Neural cell (in vitro differentiated cells): ENCODE measurements around the gene ARPC5L. TPM values are rescaled to one million over a fixed set of nuclear protein-coding genes. Genes with fewer than 3 reads are reported as not detected.

Experiments
- H2AFZ ChIP-seq: fragments of 200-600, 300-800 bp; sonication (generic), shearing (Covaris generic); 2 replicates; pipeline ENCODE4 v1.6.0; 2014; ENCODE audit warnings: low read depth, mild to moderate bottlenecking, antibody characterized with exemption, low read length, moderate library complexity
- H3F3A ChIP-seq: fragments of 200-600 bp; shearing (Covaris generic); 2 replicates; pipeline ENCODE4 v1.6.1; 2016; ENCODE audit warnings: mild to moderate bottlenecking, moderate library complexity, mixed read lengths, antibody characterized with exemption, low read length; ENCODE audit not compliant: insufficient read depth, poor library complexity, severe bottlenecking
- H3K27ac ChIP-seq: fragments of 200-600, 300-800 bp; sonication (generic), shearing (Covaris generic); 2 replicates; pipeline ENCODE4 v1.5.1; 2014; ENCODE audit warnings: mild to moderate bottlenecking, low read length, moderate library complexity
- H3K27me3 ChIP-seq: fragments of 300-800, 200-600 bp; sonication (generic), shearing (Covaris generic); 2 replicates; pipeline ENCODE4 v1.6.0; 2014; ENCODE audit warnings: mild to moderate bottlenecking, low read depth, low read length, moderate library complexity; ENCODE audit not compliant: insufficient read depth
- H3K36me3 ChIP-seq: fragments of 300-800, 200-600 bp; sonication (generic), shearing (Covaris generic); 2 replicates; pipeline ENCODE4 v1.5.1; 2014; ENCODE audit warnings: mild to moderate bottlenecking, antibody characterized with exemption, low read length, moderate library complexity; ENCODE audit not compliant: insufficient read depth
- H3K4me2 ChIP-seq: fragments of 300-800, 200-600 bp; sonication (generic), shearing (Covaris generic); 2 replicates; pipeline ENCODE4 v1.6.0; 2014; ENCODE audit warnings: mild to moderate bottlenecking, low read length
- H3K4me3 ChIP-seq: fragments of 300-800, 200-600 bp; sonication (generic), shearing (Covaris generic); 2 replicates; pipeline ENCODE4 v1.5.1; 2014; ENCODE audit warnings: mild to moderate bottlenecking, low read length, moderate library complexity
- H3K79me2 ChIP-seq: fragments of 200-600 bp; shearing (Covaris generic); replicated peaks from 2 replicates; pipeline ENCODE4 v1.6.0; 2014; ENCODE audit warnings: mild to moderate bottlenecking, low read length, moderate library complexity; ENCODE audit not compliant: insufficient read depth
- H3K9ac ChIP-seq: fragments of 300-800, 200-600 bp; sonication (generic), shearing (Covaris generic); 2 replicates; pipeline ENCODE4 v1.6.1; 2016; ENCODE audit warnings: mild to moderate bottlenecking, low read length, mixed read lengths
- H3K9me2 ChIP-seq: fragments of 200-600 bp; shearing (Covaris generic); 2 replicates; pipeline ENCODE4 v1.6.1; 2016; ENCODE audit warnings: mild to moderate bottlenecking, low read length, mixed read lengths; ENCODE audit not compliant: insufficient read depth
- H3K9me3 ChIP-seq: fragments of 200-600, 300-800 bp; sonication (generic), shearing (Covaris generic); 2 replicates; pipeline ENCODE4 v1.6.1; 2016; ENCODE audit warnings: mild to moderate bottlenecking, mixed run types, low read length, moderate library complexity, mixed read lengths
- H4K20me1 ChIP-seq: fragments of 200-600 bp; shearing (Covaris generic); 2 replicates; pipeline ENCODE4 v1.6.1; 2016; ENCODE audit warnings: mild to moderate bottlenecking, mixed run types; ENCODE audit not compliant: insufficient read depth
- EP300 ChIP-seq: fragments of 450-650 bp; conservative IDR thresholded peaks from 2 replicates; pipeline ENCODE4 v1.6.1; 2014; ENCODE audit warnings: antibody characterized with exemption, mild to moderate bottlenecking, moderate library complexity; ENCODE audit not compliant: poor library complexity, severe bottlenecking
- EZH2 ChIP-seq: fragments of 200-600, 300-800 bp; shearing (Covaris generic), sonication (generic); IDR thresholded peaks from 2 replicates; pipeline ENCODE4 v1.6.1; 2014; ENCODE audit warnings: antibody characterized with exemption, low read length, borderline replicate concordance, mild to moderate bottlenecking; ENCODE audit not compliant: insufficient read depth, poor library complexity, severe bottlenecking
- MXI1 ChIP-seq: fragments of 450-650 bp; conservative IDR thresholded peaks from 2 replicates; pipeline ENCODE4 v1.6.1; 2014; ENCODE audit warnings: antibody characterized with exemption, mild to moderate bottlenecking; ENCODE audit not compliant: poor library complexity, severe bottlenecking
- POLR2AphosphoS5 ChIP-seq: IDR thresholded peaks from 2 replicates; pipeline ENCODE4 v1.6.1; 2012
- RAD21 ChIP-seq: fragments of 450-650 bp; conservative IDR thresholded peaks from 2 replicates; pipeline ENCODE4 v1.6.1; 2014; ENCODE audit warnings: antibody characterized with exemption, mild to moderate bottlenecking, moderate library complexity
- REST ChIP-seq: IDR thresholded peaks from 2 replicates; pipeline ENCODE4 v1.6.1; 2012; ENCODE audit warnings: borderline replicate concordance
- SMC3 ChIP-seq: fragments of 450-650 bp; conservative IDR thresholded peaks from 2 replicates; pipeline ENCODE4 v1.6.1; 2014; ENCODE audit warnings: antibody characterized with exemption, mild to moderate bottlenecking, moderate library complexity; ENCODE audit not compliant: poor library complexity
- TAF1 ChIP-seq: IDR thresholded peaks from 2 replicates; pipeline ENCODE4 v1.6.1; 2012; ENCODE audit warnings: low read depth
- polyA plus RNA-seq: library from polyadenylated mRNA; depleted of rRNA; stranded (reverse); fragments of >200 nt; gene quantifications from 2 replicates; pipeline ENCODE4 v1.2.3, GENCODE V29; 2014

The ARPC5L gene
- polyA plus RNA-seq, 1 donor from 2014 or later: 46.5 TPM

GRCh38 chr9:124855944-124856765 lies 5.8 kb upstream of the ARPC5L start:
- Histone ChIP-seq H3K79me2 (peaks cover 8% of the 10 kb centered on the region), H2AFZ (no peak overlapping the region), H3K9ac (no peak overlapping the region), H3K9me3 (no peaks in the 10 kb centered on the region), H3F3A (no peaks in the 10 kb centered on the region), H3K4me3 (no peak overlapping the region), H3K4me2 (no peak overlapping the region), H3K36me3 (no peaks in the 10 kb centered on the region), H4K20me1 (peaks cover 15% of the 10 kb centered on the region), H3K27ac (no peak overlapping the region), H3K9me2 (no peaks in the 10 kb centered on the region), H3K27me3 (no peaks in the 10 kb centered on the region)
- TF ChIP-seq REST (no peak), SMC3 (no peak), RAD21 (no peak), POLR2AphosphoS5 (peak; percentile 6)

GRCh38 chr9:124857533-124858162 lies 4.3 kb upstream of the ARPC5L start:
- no peak overlapping the region for H3K4me2 ChIP-seq
- H3K27me3 ChIP-seq: no peaks in the 10 kb centered on the region
- no peaks in the 10 kb centered on the region for H3K9me3 ChIP-seq
- peaks cover 15% of the 10 kb centered on the region for H4K20me1 ChIP-seq
- H3K36me3 ChIP-seq: no peaks in the 10 kb centered on the region
- H3K27ac ChIP-seq: no peak overlapping the region
- no peak overlapping the region for H3K4me3 ChIP-seq
- no peak overlapping the region for H2AFZ ChIP-seq
- no peaks in the 10 kb centered on the region for H3K9me2 ChIP-seq
- no peaks in the 10 kb centered on the region for H3F3A ChIP-seq
- TF ChIP-seq TAF1 (no peak), EP300 (no peak), SMC3 (no peak), RAD21 (no peak)
- H3K9ac ChIP-seq: no peak overlapping the region
- H3K79me2 ChIP-seq: peaks cover 9% of the 10 kb centered on the region

GRCh38 chr9:124858330-124859046 lies 3.4 kb upstream of the ARPC5L start:
- Histone ChIP-seq H2AFZ (no peak overlapping the region), H3K9me3 (no peaks in the 10 kb centered on the region), H3K79me2 (peaks cover 9% of the 10 kb centered on the region), H3K9ac (no peak overlapping the region), H3K27ac (no peak overlapping the region), H3F3A (no peaks in the 10 kb centered on the region), H3K4me3 (no peak overlapping the region), H3K4me2 (no peak overlapping the region), H3K27me3 (no peaks in the 10 kb centered on the region), H3K36me3 (no peaks in the 10 kb centered on the region), H4K20me1 (peaks cover 15% of the 10 kb centered on the region), H3K9me2 (no peaks in the 10 kb centered on the region)
- no peak for TF ChIP-seq MXI1
- no peak for TF ChIP-seq EZH2
- no peak for TF ChIP-seq EP300
- TF ChIP-seq REST: no peak
- TF ChIP-seq SMC3: no peak
- TF ChIP-seq TAF1: no peak
- TF ChIP-seq RAD21: no peak
